K562 (cell line): ENCODE results near the gene WDR70. TPM values are rescaled to one million over a fixed set of nuclear protein-coding genes. Genes with fewer than 3 reads are reported as not detected.
A peak's percentile ranks its signal among the peaks of the same experiment; 100 is the strongest.

Experiments used
- BHLHE40 ChIP-seq: IDR thresholded peaks from 2 replicates; pipeline ENCODE4 v1.6.1; 2011; ENCODE audit warnings: low read length, improper control_type of control experiment
- CHD4 ChIP-seq: fragments of 200-600 bp; sonication (generic); IDR thresholded peaks from 3 replicates; pipeline ENCODE4 v1.6.1; 2012; ENCODE audit warnings: low read depth, mild to moderate bottlenecking, mixed read lengths, low read length, inconsistent platforms; ENCODE audit not compliant: insufficient read depth, insufficient replicate concordance, poor library complexity, severe bottlenecking
- CTBP1 ChIP-seq: fragments of 450-650 bp; IDR thresholded peaks from 2 replicates; pipeline ENCODE4 v1.6.1; 2016; ENCODE audit warnings: borderline replicate concordance
- EGR1 ChIP-seq: fragments of 450-650 bp; conservative IDR thresholded peaks from 2 replicates; pipeline ENCODE4 v1.6.1; 2017; ENCODE audit warnings: mild to moderate bottlenecking
- GATA2 ChIP-seq: sonication (generic); formaldehyde crosslinking; IDR thresholded peaks from 2 replicates; pipeline ENCODE4 v1.4.0; 2020; ENCODE audit warnings: mild to moderate bottlenecking, missing genetic modification reagents
- HES1 ChIP-seq: fragments of 450-650 bp; IDR thresholded peaks from 2 replicates; pipeline ENCODE4 v1.6.1; 2016; ENCODE audit warnings: low read depth, mild to moderate bottlenecking, moderate library complexity
- HLTF ChIP-seq: fragments of 450-650 bp; IDR thresholded peaks from 2 replicates; pipeline ENCODE4 v1.6.1; 2016
- HNRNPL ChIP-seq: fragments of 200-400 bp; formaldehyde crosslinking; IDR thresholded peaks from 2 replicates; pipeline ENCODE4 v1.6.1; 2017; ENCODE audit warnings: low read depth, mild to moderate bottlenecking, low read length
- ILF3 ChIP-seq: fragments of 450-650 bp; IDR thresholded peaks from 2 replicates; pipeline ENCODE4 v1.6.1; 2018; ENCODE audit warnings: antibody characterized with exemption, mild to moderate bottlenecking, moderate library complexity, borderline replicate concordance
- KAT8 ChIP-seq: fragments of 450-650 bp; IDR thresholded peaks from 2 replicates; pipeline ENCODE4 v1.6.1; 2016; ENCODE audit warnings: low read depth, mild to moderate bottlenecking
- MYC ChIP-seq, 2 experiments: fragments of 250-450 bp in 1 of 2; sonication (Bioruptor Pico) in 1 of 2; IDR thresholded peaks; 2 replicates each; pipeline versions ENCODE4 v1.5.1 to v1.6.1; 2012 to 2021; ENCODE audit warnings: low read depth in 2 of 2, borderline replicate concordance in 1 of 2, improper control_type of control experiment in 1 of 2, low read length in 1 of 2, mild to moderate bottlenecking in 1 of 2, moderate library complexity in 1 of 2
- PKNOX1 ChIP-seq: fragments of 450-650 bp; IDR thresholded peaks from 2 replicates; pipeline ENCODE4 v1.6.1; 2016
- PTTG1 ChIP-seq: fragments of 450-650 bp; IDR thresholded peaks from 2 replicates; pipeline ENCODE4 v1.6.1; 2016; ENCODE audit warnings: low read depth, mild to moderate bottlenecking, missing genetic modification characterization, missing compliant biosample characterization
- SUPT5H ChIP-seq: fragments of 450-650 bp; IDR thresholded peaks from 2 replicates; pipeline ENCODE4 v1.6.1; 2016
- TAF7 ChIP-seq: fragments of 450-650 bp; IDR thresholded peaks from 2 replicates; pipeline ENCODE4 v1.6.1; 2016; ENCODE audit warnings: missing genetic modification characterization, missing compliant biosample characterization
- TEAD1 ChIP-seq, 2 experiments: fragments of 450-650 bp in 1 of 2; sonication (generic) in 1 of 2; formaldehyde crosslinking; IDR thresholded peaks; 2 replicates each; pipeline versions ENCODE4 v1.4.0 to v1.8.0; 2020 to 2022; ENCODE audit warnings: mild to moderate bottlenecking in 2 of 2, missing genetic modification reagents in 1 of 2
- THRAP3 ChIP-seq: fragments of 450-650 bp; IDR thresholded peaks from 2 replicates; pipeline ENCODE4 v1.6.1; 2016; ENCODE audit warnings: mild to moderate bottlenecking, inconsistent platforms, borderline replicate concordance
- ZC3H4 ChIP-seq: sonication (generic); formaldehyde crosslinking; IDR thresholded peaks from 2 replicates; pipeline ENCODE4 v1.9.0; 2021; ENCODE audit warnings: missing genetic modification reagents, borderline replicate concordance
- ZEB2 ChIP-seq: fragments of 450-650 bp; IDR thresholded peaks from 2 replicates; pipeline ENCODE4 v1.6.1; 2016
- ZNF280B ChIP-seq: fragments of 250-450 bp; sonication (Bioruptor Pico); IDR thresholded peaks from 2 replicates; pipeline ENCODE4 v1.5.1; 2021; ENCODE audit warnings: mild to moderate bottlenecking
- ZNF77 ChIP-seq: fragments of 250-450 bp; sonication (Bioruptor Pico); IDR thresholded peaks from 2 replicates; pipeline ENCODE4 v1.5.0; 2020
- polyA plus RNA-seq, 8 experiments: library from polyadenylated mRNA; depleted of rRNA in 4 of 8; stranded (reverse) in 5 of 8; unstranded in 3 of 8; fragments of >200 nt; fragmentation: Nextera tagmentation in 2 of 8; fragmentation: Illumina TruSeq in 1 of 8; extraction: Ambion mirVana in 2 of 8; extraction: Trizol in 1 of 8; gene quantifications; 2 replicates each; pipeline versions ENCODE4 v1.2.1 to v1.2.3, GENCODE V29; 2011 to 2014; ENCODE audit warnings: inconsistent platforms in 1 of 8, missing spikeins in 1 of 8
- total RNA-seq, 7 experiments: library from RNA; depleted of rRNA in 6 of 7; stranded (reverse); fragments of >200 nt in 6 of 7; fragmentation: Illumina TruSeq in 2 of 7; extraction: Trizol in 2 of 7; gene quantifications; 2 replicates each; pipeline versions ENCODE4 v1.2.1 to v1.2.3, GENCODE V29; 2011 to 2021; ENCODE audit warnings: low replicate concordance in 1 of 7

The WDR70 gene
- total and polyA plus RNA-seq, 9 of the 15 experiments (the other 6 are each of a cell fraction or from before 2014, with no cell fraction given) = 16.8 to 46.6 (median 38.8) TPM

- TF ChIP-seq TEAD1 (CRISPR knock-in tag; IDR thresholded peaks at IDR 0.05) (peak in 1 of 2 experiments; percentile 42; a peak in 1 of 4 replicates), SUPT5H (peak; percentile 99), ZC3H4 (CRISPR knock-in tag) (no peak), MYC (IDR thresholded peaks at IDR 0.05; ENCODE audit: low read depth, low read length) (peak; percentile 98), MYC (CRISPR knock-in tag; IDR thresholded peaks at IDR 0.05; ENCODE audit: borderline replicate concordance, low read depth) (peak; percentile 79; the same call in 1 of the 2 replicates), TAF7 (tag) (peak; percentile 99), KAT8 (0 out of 2 replicates have a peak, but pooled peaks have one; percentile 62), HNRNPL (no peak), BHLHE40 (peak; percentile 51), GATA2 (CRISPR knock-in tag) (no peak), PKNOX1 (peak; percentile 66), ZNF77 (CRISPR knock-in tag) (no peak), CHD4 (no peak), ZEB2 (peak; percentile 94), EGR1 (peak; percentile 74; the same call in 1 of the 2 replicates), HES1 (peak; percentile 86), PTTG1 (tag) (no peak), ZNF280B (CRISPR knock-in tag) (no peak), ILF3 (no peak; the same call in 1 of the 2 replicates), HLTF (peak; percentile 100), CTBP1 (peak; percentile 67), THRAP3 (peak; percentile 96; the same call in 1 of the 2 replicates)
Measured at GRCh38 chr5:37370864-37371726, 8.0 kb upstream of the WDR70 start, which contains the start of gene NUP155 (continued).
